DND-41 (cell line): ENCODE results near the gene ALOX12.

Experiments
- ATAC-seq: fragments of 200-7000 bp; cut with Tn5 transposase; 3 replicates; pipeline ENCODE4 v1.9.1; 2021; ENCODE audit warnings: low read depth; ENCODE audit not compliant: insufficient read depth
- DNase-seq: peaks from one replicate; pipeline ENCODE4 v3.0.0-alpha.2; 2020
- H2AFZ ChIP-seq: 2 replicates; pipeline ENCODE4 v1.6.0; 2012; ENCODE audit warnings: low read depth, low read length
- H3K27ac ChIP-seq: 2 replicates; pipeline ENCODE4 v1.5.1; 2012; ENCODE audit warnings: low read length, inconsistent platforms
- H3K27me3 ChIP-seq: fragments of 200-600 bp; sonication (generic); 2 replicates; pipeline ENCODE4 v1.6.0; 2012; ENCODE audit warnings: low read length, mild to moderate bottlenecking, inconsistent platforms; ENCODE audit not compliant: insufficient read depth, poor library complexity
- H3K36me3 ChIP-seq: 2 replicates; pipeline ENCODE4 v1.5.1; 2012; ENCODE audit warnings: low read length, inconsistent platforms; ENCODE audit not compliant: insufficient read depth
- H3K4me1 ChIP-seq: 2 replicates; pipeline ENCODE4 v1.5.1; 2012; ENCODE audit warnings: mild to moderate bottlenecking, low read length; ENCODE audit not compliant: insufficient read depth
- H3K4me2 ChIP-seq: 2 replicates; pipeline ENCODE4 v1.6.0; 2012; ENCODE audit warnings: mild to moderate bottlenecking, moderate library complexity, low read length, inconsistent platforms; ENCODE audit not compliant: insufficient read depth
- H3K4me3 ChIP-seq, 2 experiments: fragments of 200-600 bp in 1 of 2; shearing (Covaris generic) in 1 of 2; 2 replicates each; pipeline ENCODE4 v1.5.1; 2012 to 2016; ENCODE audit warnings: inconsistent platforms in 2 of 2, low read length in 2 of 2, mild to moderate bottlenecking in 2 of 2, low read depth in 1 of 2, moderate library complexity in 1 of 2
- H3K79me2 ChIP-seq: 2 replicates; pipeline ENCODE4 v1.6.0; 2012; ENCODE audit warnings: low read length, inconsistent platforms; ENCODE audit not compliant: insufficient read depth
- H3K9ac ChIP-seq: 2 replicates; pipeline ENCODE4 v1.6.0; 2012; ENCODE audit warnings: low read depth, mild to moderate bottlenecking, inconsistent platforms, low read length, moderate library complexity
- H3K9me3 ChIP-seq: 2 replicates; pipeline ENCODE4 v1.5.1; 2012; ENCODE audit warnings: low read length, moderate library complexity, mild to moderate bottlenecking, inconsistent platforms; ENCODE audit not compliant: insufficient read depth, severe bottlenecking
- H4K20me1 ChIP-seq: 2 replicates; pipeline ENCODE4 v1.6.0; 2012; ENCODE audit warnings: low read length; ENCODE audit not compliant: insufficient read depth
- EZH2 ChIP-seq: IDR thresholded peaks from 3 replicates; pipeline ENCODE4 v1.6.1; 2012; ENCODE audit warnings: borderline replicate concordance, low read depth, mild to moderate bottlenecking, moderate library complexity, low read length, inconsistent platforms; ENCODE audit not compliant: severe bottlenecking
- TF ChIP-seq, protein P1 (sequence below): IDR thresholded peaks from 2 replicates; pipeline ENCODE4 v1.5.1; 2012; ENCODE audit warnings: borderline replicate concordance, low read length, moderate library complexity, mild to moderate bottlenecking; ENCODE audit not compliant: poor library complexity, severe bottlenecking; ENCODE audit errors: extremely low read depth

The ALOX12 gene

GRCh38 chr17:7026471-7027115, 30.7 kb downstream of the ALOX12 start:
- no peak for TF ChIP-seq EZH2
- TF ChIP-seq, protein P1, sequence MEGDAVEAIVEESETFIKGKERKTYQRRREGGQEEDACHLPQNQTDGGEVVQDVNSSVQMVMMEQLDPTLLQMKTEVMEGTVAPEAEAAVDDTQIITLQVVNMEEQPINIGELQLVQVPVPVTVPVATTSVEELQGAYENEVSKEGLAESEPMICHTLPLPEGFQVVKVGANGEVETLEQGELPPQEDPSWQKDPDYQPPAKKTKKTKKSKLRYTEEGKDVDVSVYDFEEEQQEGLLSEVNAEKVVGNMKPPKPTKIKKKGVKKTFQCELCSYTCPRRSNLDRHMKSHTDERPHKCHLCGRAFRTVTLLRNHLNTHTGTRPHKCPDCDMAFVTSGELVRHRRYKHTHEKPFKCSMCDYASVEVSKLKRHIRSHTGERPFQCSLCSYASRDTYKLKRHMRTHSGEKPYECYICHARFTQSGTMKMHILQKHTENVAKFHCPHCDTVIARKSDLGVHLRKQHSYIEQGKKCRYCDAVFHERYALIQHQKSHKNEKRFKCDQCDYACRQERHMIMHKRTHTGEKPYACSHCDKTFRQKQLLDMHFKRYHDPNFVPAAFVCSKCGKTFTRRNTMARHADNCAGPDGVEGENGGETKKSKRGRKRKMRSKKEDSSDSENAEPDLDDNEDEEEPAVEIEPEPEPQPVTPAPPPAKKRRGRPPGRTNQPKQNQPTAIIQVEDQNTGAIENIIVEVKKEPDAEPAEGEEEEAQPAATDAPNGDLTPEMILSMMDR: no peak
- Histone ChIP-seq H3K9ac (no peak overlapping the region), H3K79me2 (no peaks in the 10 kb centered on the region), H3K4me1 (peaks cover 21% of the 10 kb centered on the region), H3K4me3 (no peak overlapping the region), H3K36me3 (no peaks in the 10 kb centered on the region), H4K20me1 (no peaks in the 10 kb centered on the region), H3K9me3 (no peaks in the 10 kb centered on the region), H3K27me3 (no peaks in the 10 kb centered on the region), H3K27ac (no peak overlapping the region), H2AFZ (no peak overlapping the region), H3K4me2 (no peak overlapping the region)
- DNase-seq: no peak
- ATAC-seq: no peak

GRCh38 chr17:7027335-7027734, 31.5 kb downstream of the ALOX12 start:
- H3K4me1 ChIP-seq: peaks cover 14% of the 10 kb centered on the region
- H3K9me3 ChIP-seq: no peaks in the 10 kb centered on the region
- H3K4me2 ChIP-seq: no peak overlapping the region
- H3K36me3 ChIP-seq: no peaks in the 10 kb centered on the region
- TF ChIP-seq, protein P1: no peak
- TF ChIP-seq EZH2: no peak
- no peaks in the 10 kb centered on the region for H3K27me3 ChIP-seq
- DNase-seq: no peak
- no peak overlapping the region for H3K4me3 ChIP-seq
- no peak overlapping the region for H3K9ac ChIP-seq
- no peak overlapping the region for H2AFZ ChIP-seq
- H3K27ac ChIP-seq: no peak overlapping the region
- no peaks in the 10 kb centered on the region for H3K79me2 ChIP-seq
- ATAC-seq: no peak
- H4K20me1 ChIP-seq: no peaks in the 10 kb centered on the region

DNA sequence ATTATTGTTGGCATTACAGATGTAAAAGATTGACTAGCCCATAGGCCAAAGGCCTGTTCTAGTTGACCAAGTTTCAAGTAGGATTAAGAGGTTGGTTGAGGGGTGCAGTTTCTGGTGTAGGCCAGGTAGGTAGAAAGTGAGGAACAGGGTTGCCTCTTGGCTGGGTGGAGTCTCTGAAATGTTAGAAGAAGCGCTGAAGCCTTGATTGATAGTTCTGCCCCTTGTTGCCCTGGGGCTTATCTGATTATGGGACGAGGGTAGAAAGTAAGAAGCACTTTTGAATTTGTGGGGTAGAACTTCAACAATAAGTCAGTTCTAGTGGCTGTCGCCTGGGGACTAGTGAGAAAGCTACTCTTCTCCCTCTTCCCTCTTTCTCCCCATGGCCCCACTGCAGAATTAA, 33.2 kb downstream of the ALOX12 start:
- Histone ChIP-seq H3K4me3 (no peak overlapping the region), H3K9me3 (no peaks in the 10 kb centered on the region), H2AFZ (peak overlapping the region; percentile 72), H3K79me2 (no peaks in the 10 kb centered on the region), H4K20me1 (no peaks in the 10 kb centered on the region), H3K36me3 (no peaks in the 10 kb centered on the region), H3K27ac (no peak overlapping the region; the same call in 1 of the 2 replicates), H3K4me2 (no peak overlapping the region), H3K9ac (no peak overlapping the region), H3K4me1 (peaks cover 12% of the 10 kb centered on the region), H3K27me3 (no peaks in the 10 kb centered on the region)
- DNase-seq (no peak), ATAC-seq (no peak)
- no peak for TF ChIP-seq EZH2
- TF ChIP-seq, protein P1: no peak

GRCh38 chr17:7029659-7030058, 33.8 kb downstream of the ALOX12 start:
- Histone ChIP-seq H3K79me2 (no peaks in the 10 kb centered on the region), H3K9me3 (no peaks in the 10 kb centered on the region), H3K4me2 (peak overlapping the region; percentile 45), H4K20me1 (no peaks in the 10 kb centered on the region), H3K4me3 (peak overlapping the region in 1 of 2 experiments; percentile 31; a peak in 1 of 4 replicates), H3K4me1 (peaks cover 16% of the 10 kb centered on the region), H3K27ac (peak overlapping the region; percentile 9), H3K27me3 (no peaks in the 10 kb centered on the region), H3K9ac (peak overlapping the region; percentile 23; the same call in 1 of the 2 replicates), H2AFZ (peak overlapping the region; percentile 72), H3K36me3 (no peaks in the 10 kb centered on the region)
- TF ChIP-seq EZH2: no peak
- TF ChIP-seq, protein P1: no peak
- DNase-seq (peak; percentile 65), ATAC-seq (peak; percentile 84)
